ENCODE results near the gene HPS1. TPM values are rescaled to one million over a fixed set of nuclear protein-coding genes. Genes with fewer than 3 reads are reported as not detected.

HPS1 gene
- total RNA-seq, 1 donor from 2014 or later: 63.3 TPM

- DNase-seq (ENCODE audit: low spot score): no peak
These were observed 14.4 kb downstream of the HPS1 start for GRCh38 chr10:98432330-98432729.

DNA sequence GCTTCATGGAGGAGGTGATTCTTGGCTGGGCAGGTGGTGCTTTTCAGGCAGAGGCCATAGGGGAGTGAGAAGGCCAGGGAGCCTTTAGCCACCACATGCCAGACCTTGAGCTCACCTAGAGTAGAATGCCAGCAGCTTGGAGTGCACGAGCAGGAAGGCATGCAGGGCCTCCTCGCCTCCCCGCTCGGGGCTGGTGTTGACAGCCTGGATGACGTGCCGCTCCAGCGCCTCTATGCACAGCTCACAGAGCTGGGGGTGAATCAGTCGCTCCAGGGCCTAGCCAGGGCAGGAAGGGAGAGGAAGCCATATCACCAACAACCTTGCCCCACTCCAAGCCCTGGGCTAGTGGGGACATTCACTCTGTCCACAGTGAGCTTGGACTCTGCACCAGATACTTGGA, 15.7 kb downstream of the HPS1 start:
- no peak for DNase-seq (ENCODE audit: low spot score)

DNA sequence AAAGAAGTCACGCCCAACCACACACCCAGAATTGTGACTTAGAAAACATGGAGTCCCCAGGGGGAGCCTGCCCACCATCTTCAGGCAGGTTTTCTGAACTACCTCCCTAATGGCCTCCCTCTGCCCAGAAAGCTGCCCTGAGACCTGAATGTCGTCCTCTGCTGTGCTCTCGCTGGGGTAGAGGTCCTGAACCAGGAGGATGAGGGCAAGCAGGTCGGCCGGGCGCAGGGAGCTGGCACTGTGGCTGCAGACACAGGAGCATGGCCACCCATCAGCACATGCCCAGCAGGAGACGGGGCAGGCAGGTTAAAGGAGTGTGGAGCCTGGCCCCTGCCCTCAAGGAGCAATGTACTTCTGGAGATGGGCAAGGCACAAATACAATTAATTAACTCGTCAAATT, 16.3 kb downstream of the HPS1 start:
- DNase-seq (ENCODE audit: low spot score): no peak

GRCh38 chr10:98429320-98430072, 17.2 kb downstream of the HPS1 start:
- no peak for DNase-seq (ENCODE audit: low spot score)

DNA sequence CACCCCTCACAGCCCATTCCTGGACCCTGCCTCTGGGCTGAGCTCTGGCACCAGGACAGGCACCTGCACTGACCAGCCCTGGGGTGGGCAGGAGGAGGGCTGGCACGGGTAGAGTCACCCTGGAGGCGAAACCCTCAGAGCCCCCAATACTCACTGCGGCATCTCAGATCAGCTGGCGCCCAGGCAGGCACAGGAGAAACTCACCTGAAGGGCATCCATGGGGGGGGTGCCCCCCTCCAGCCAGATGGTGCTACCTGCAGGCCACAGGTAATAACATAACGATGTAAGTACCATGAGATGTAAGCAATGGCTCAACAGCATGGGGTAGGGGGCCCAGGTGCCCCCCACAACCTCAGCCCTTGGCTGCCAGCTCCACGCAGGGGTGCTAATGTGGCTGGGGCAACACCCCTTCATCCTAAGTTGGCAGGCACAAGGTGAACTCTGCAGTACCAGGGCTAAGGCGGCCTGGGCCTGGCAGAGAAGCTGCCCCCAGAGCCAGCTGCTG, 19.7 kb downstream of the HPS1 start:
- no peak for DNase-seq (ENCODE audit: low spot score)

GRCh38 chr10:98425511-98426352, 21.0 kb downstream of the HPS1 start:
- no peak for DNase-seq (ENCODE audit: low spot score)

- DNase-seq (ENCODE audit: low spot score): no peak
These were observed 22.2 kb downstream of the HPS1 start for GRCh38 chr10:98424295-98425254.

GRCh38 chr10:98423691-98424120, 23.0 kb downstream of the HPS1 start:
- DNase-seq (ENCODE audit: low spot score): no peak

GRCh38 chr10:98422182-98422581, 24.6 kb downstream of the HPS1 start:
- DNase-seq (ENCODE audit: low spot score): no peak

- no peak for DNase-seq (ENCODE audit: low spot score)
These were observed 25.9 kb downstream of the HPS1 start for GRCh38 chr10:98420786-98421185.

DNA sequence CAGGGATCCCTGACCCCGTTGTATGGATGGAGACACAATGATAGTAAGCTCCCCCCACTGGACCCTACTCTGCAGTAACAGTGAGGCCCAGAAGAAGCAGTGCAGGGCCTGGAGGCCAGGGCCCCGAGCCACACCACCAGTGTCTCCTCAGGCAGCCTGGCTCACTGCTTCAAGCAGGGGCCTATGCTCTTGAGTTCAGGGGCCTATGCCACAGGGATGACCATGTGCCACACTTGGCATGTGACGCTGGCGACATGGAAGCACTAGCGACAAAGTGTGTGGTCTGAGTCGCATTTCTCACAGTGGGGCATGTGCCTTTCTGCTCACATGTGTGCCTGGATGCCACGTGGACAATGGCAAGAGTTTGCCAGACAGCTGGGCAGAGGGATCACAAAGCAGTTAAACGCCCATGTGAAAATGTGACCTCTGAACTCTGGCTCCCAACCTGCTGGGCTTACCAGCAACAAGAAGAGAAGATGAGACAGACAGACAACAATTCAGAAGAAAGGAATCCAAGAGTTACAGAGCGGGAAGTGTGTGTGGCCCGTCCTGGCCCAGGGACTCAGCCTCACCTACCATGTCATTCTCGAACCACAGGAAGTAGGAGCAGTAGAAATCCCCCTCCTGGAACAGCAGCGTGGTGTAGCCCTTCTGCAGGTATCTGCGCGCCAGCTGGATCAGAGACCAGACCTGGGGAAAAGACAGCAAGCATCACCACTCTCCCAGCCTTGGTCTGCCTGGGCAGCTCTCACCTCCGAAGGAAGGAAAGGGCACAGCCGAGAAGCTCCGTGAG, 27.1 kb downstream of the HPS1 start:
- DNase-seq (ENCODE audit: low spot score): no peak

DNA sequence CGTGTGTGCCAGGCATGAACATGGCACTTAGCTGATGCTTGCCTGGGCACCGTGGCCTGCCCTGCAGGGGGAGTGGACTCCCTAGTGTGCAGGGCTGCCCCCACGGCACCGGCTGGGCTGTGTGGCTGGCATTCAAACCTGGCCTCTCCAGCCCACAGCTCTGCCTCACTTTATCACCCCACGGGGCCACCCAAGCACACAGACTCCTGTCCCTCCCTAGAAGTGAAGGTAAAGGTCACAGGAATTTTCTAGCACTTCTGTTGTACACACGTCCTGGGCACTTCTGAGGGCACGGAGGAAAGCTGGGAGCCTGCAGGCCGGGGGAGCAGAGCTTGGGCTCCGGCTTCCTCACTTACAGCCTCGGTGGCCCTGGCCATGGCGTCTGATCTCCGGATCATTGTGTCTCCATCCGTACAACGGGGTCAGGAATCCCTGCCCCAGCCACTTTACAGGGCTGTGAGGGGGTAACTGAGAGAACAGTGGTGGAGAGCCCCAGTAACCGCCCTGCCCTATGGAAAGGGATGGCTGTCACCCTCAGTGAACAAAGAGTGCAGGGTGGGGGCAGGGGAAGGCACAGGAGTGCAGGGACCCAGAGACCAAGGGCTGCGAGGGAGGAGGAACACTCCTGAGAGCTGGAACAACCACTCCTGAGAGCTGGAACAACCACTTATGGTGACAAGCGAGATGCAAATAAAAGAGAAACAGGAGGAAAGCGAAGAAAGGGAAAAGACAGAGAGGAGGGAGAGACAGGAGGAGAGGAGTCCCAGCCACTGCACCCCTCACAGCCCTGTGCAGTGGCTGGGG, 27.9 kb downstream of the HPS1 start:
- no peak for DNase-seq (ENCODE audit: low spot score)

- no peak for DNase-seq (ENCODE audit: low spot score)
These were observed 28.6 kb downstream of the HPS1 start for GRCh38 chr10:98417973-98418664.

GRCh38 chr10:98417481-98417959, 29.2 kb downstream of the HPS1 start:
- no peak for DNase-seq (ENCODE audit: low spot score)

DNA sequence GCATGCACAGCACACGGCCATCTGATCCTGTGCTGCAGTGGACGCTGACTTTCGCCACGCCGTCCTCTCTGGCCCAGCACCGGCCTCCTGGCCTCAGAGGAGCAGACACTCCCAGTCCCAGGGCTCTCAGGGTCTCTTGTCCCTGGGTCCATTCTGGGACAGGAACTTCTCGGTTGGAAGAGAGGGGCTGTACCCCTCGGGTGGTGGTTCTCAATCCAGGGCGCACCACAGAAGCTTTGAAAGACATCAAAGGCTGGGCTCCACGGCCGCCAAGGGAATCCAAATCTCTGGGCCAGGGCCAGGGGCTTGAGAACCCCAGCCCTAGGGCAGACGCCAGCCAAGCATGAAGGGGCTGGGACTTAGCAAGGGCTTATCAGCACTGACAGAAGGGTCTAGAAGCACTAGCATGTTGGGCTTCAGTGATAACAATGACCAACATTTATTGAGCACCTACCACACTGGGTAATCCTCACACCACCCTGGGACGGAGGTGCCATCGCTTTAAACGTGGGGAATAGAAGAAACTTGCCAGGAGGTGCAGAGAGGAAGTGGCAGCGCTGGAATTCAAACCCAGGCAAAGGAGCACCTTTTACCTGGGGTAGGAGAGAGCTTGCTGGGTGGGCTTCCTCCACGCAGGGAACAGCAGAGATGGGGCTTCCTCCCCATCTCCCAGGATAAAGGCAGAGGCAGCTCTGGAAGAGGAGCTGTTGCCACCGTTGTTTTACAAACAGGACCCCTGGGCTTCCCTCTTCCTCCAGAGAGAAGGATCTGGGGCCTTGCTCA, 29.9 kb downstream of the HPS1 start:
- no peak for DNase-seq (ENCODE audit: low spot score)

DNA sequence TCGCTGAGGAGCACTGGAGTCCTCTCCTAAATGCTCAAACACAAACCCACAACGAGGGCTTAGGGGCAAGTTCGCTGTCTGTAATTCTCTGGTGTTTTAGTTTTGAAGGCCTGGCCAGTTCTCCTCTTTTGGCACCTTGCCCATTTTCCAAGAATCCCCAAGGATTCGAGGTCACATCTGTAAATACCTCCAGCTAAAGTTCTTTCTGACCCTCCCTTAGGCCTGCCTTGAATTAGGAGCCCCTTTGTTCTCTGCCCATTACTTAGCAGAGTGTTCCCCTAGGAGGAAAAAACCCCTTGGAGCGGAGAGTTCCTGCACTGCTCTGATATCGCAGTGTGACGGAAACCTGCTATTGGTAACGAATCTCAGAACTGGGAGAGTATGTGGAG, 31.0 kb downstream of the HPS1 start:
- no peak for DNase-seq (ENCODE audit: low spot score)

DNA sequence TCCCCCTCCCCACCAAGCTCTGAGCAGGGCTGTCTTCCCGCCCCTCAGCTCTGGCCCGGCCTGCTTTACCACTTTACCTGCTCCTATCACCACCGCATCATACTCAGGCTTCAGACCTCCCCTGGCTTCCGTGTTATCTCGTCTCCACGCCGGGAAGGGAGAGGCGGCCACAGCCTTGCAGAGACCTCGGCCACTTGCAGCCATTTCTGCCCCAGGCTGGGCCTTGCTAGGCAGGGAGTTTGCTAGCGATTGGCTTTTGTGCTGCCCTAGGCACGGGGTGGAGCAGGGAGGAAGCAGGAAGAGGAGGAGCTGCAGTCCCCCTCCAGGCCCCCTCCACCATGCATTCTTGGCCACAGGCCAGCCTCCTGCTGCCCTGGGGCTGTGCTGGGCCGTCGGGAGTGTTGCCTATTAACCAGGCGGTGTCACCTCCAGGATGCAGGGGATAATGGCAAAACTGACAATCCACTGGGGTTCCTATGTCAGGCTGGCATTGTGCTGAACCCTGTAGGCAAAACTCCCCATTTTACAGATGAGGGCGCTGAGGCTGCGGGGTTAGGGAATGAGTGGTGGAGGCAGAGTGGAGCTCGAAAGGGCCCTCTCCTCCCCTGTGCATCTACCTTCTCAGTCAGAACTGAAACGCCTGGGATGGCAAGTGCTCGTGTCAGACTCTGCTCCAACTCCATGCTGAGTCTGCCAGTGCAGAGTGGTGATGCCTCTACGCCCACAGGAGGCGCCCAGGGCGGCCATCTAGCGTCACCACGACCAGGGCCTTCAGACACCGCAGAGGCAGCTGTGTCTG, 31.6 kb downstream of the HPS1 start, which contains the start of gene PYROXD2:
TSS of gene PYROXD2 (minus strand) at position 251 of the 799 bp plus-strand sequence. CDS start at position 204, 47 bp downstream.
- peak; percentile 95 for DNase-seq (ENCODE audit: low spot score)

DNA sequence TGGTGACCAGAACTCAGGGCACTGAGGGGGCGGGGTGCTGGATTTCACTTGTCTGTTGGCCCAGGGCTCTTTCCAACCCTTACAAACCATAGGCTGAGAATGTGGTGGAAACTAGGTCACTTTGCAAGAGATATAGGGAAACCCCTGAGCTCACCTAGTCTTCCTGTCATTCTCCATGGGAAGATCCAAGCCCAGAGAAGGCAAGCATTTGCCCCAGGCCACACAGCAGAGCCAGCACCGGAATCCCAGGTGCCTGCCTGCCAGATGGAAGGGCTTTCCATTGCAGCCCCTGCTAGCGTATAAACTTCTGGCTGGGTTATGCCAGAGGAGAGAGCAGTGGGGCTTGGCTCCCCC, 32.2 kb downstream of the HPS1 start:
- DNase-seq (ENCODE audit: low spot score): no peak
